HepG2 (cell line): ENCODE measurements around the gene ZSCAN31. TPM values are rescaled to one million over a fixed set of nuclear protein-coding genes. Genes with fewer than 3 reads are reported as not detected.

ENCODE experiments used
- BRCA1 ChIP-seq: sonication (generic); formaldehyde crosslinking; IDR thresholded peaks from 2 replicates; pipeline ENCODE4 v1.4.0; 2020; ENCODE audit warnings: missing genetic modification reagents
- EED ChIP-seq: sonication (generic); formaldehyde crosslinking; IDR thresholded peaks from 2 replicates; pipeline ENCODE4 v1.5.0; 2020; ENCODE audit warnings: mild to moderate bottlenecking, missing genetic modification reagents
- FOXC1 ChIP-seq: sonication (generic); formaldehyde crosslinking; IDR thresholded peaks from 2 replicates; pipeline ENCODE4 v1.8.0; 2022; ENCODE audit warnings: mild to moderate bottlenecking, missing genetic modification reagents, borderline replicate concordance
- MEIS1 ChIP-seq: sonication (generic); formaldehyde crosslinking; IDR thresholded peaks from 2 replicates; pipeline ENCODE4 v1.9.0; 2021; ENCODE audit warnings: mild to moderate bottlenecking, missing genetic modification reagents, moderate library complexity, borderline replicate concordance
- NFATC3 ChIP-seq: sonication (generic); formaldehyde crosslinking; IDR thresholded peaks from 2 replicates; pipeline ENCODE4 v1.5.1; 2020; ENCODE audit warnings: mild to moderate bottlenecking, missing genetic modification reagents
- NFKB2 ChIP-seq: sonication (generic); formaldehyde crosslinking; IDR thresholded peaks from 2 replicates; pipeline ENCODE4 v1.4.0; 2020; ENCODE audit warnings: missing genetic modification reagents, borderline replicate concordance
- RFX3 ChIP-seq: IDR thresholded peaks from 2 replicates; pipeline ENCODE4 v1.6.1; 2016; ENCODE audit warnings: missing biosample characterization, missing genetic modification reagents
- TBX3 ChIP-seq: fragments of 450-650 bp; IDR thresholded peaks from 2 replicates; pipeline ENCODE4 v1.6.1; 2017; ENCODE audit warnings: antibody characterized with exemption, mild to moderate bottlenecking, inconsistent platforms, borderline replicate concordance
- TCF7L2 ChIP-seq: IDR thresholded peaks from 2 replicates; pipeline ENCODE4 v1.6.1; 2011; ENCODE audit warnings: mild to moderate bottlenecking, low read depth, low read length, moderate library complexity
- XBP1 ChIP-seq: sonication (generic); formaldehyde crosslinking; IDR thresholded peaks from 2 replicates; pipeline ENCODE4 v1.5.0; 2020; ENCODE audit warnings: missing genetic modification reagents
- ZBTB21 ChIP-seq: sonication (generic); formaldehyde crosslinking; IDR thresholded peaks from 2 replicates; pipeline ENCODE4 v1.4.0; 2020; ENCODE audit warnings: missing genetic modification reagents
- ZKSCAN5 ChIP-seq: sonication (generic); formaldehyde crosslinking; IDR thresholded peaks from 2 replicates; pipeline ENCODE4 v1.5.1; 2020; ENCODE audit warnings: mild to moderate bottlenecking, missing genetic modification reagents
- ZNF10 ChIP-seq: sonication (generic); formaldehyde crosslinking; IDR thresholded peaks from 2 replicates; pipeline ENCODE4 v1.4.0; 2020; ENCODE audit warnings: mild to moderate bottlenecking, low read depth, missing genetic modification reagents, borderline replicate concordance
- ZNF138 ChIP-seq: sonication (generic); formaldehyde crosslinking; IDR thresholded peaks from 2 replicates; pipeline ENCODE4 v1.5.0; 2020; ENCODE audit warnings: mild to moderate bottlenecking, low read depth, missing genetic modification reagents
- ZNF160 ChIP-seq: sonication (generic); formaldehyde crosslinking; IDR thresholded peaks from 2 replicates; pipeline ENCODE4 v1.8.0; 2022; ENCODE audit warnings: mild to moderate bottlenecking, inconsistent platforms, missing genetic modification reagents
- ZNF17 ChIP-seq: sonication (generic); formaldehyde crosslinking; IDR thresholded peaks from 2 replicates; pipeline ENCODE4 v1.5.0; 2020; ENCODE audit warnings: mild to moderate bottlenecking, missing genetic modification reagents
- ZNF232 ChIP-seq: sonication (generic); formaldehyde crosslinking; IDR thresholded peaks from 2 replicates; pipeline ENCODE4 v1.4.0; 2020; ENCODE audit warnings: missing genetic modification reagents, borderline replicate concordance
- ZNF354B ChIP-seq: sonication (generic); formaldehyde crosslinking; IDR thresholded peaks from 2 replicates; pipeline ENCODE4 v1.8.0; 2022; ENCODE audit warnings: mild to moderate bottlenecking, missing genetic modification reagents
- ZNF432 ChIP-seq: sonication (generic); formaldehyde crosslinking; IDR thresholded peaks from 2 replicates; pipeline ENCODE4 v1.5.0; 2020; ENCODE audit warnings: missing genetic modification reagents, mild to moderate bottlenecking, borderline replicate concordance
- ZNF607 ChIP-seq: sonication (generic); formaldehyde crosslinking; IDR thresholded peaks from 2 replicates; pipeline ENCODE4 v1.5.1; 2020; ENCODE audit warnings: missing genetic modification reagents, mild to moderate bottlenecking, borderline replicate concordance
- ZNF619 ChIP-seq: sonication (generic); formaldehyde crosslinking; IDR thresholded peaks from 2 replicates; pipeline ENCODE4 v1.4.0; 2020; ENCODE audit warnings: mild to moderate bottlenecking, missing genetic modification reagents
- polyA plus RNA-seq, 8 experiments: library from polyadenylated mRNA; depleted of rRNA in 3 of 8; stranded (reverse) in 7 of 8; unstranded in 1 of 8; fragments of >200 nt; fragmentation: Illumina TruSeq in 4 of 8; extraction: Trizol in 4 of 8; gene quantifications; 2 replicates each; pipeline versions ENCODE4 v1.2.1 to v1.2.3, GENCODE V29; 2011 to 2016; ENCODE audit warnings: low read depth in 4 of 8, missing spikeins in 1 of 8, mixed read lengths in 1 of 8; ENCODE audit not compliant: insufficient read depth in 1 of 8
- total RNA-seq, 5 experiments: library from RNA; depleted of rRNA; stranded (reverse); fragments of >200 nt; fragmentation: Illumina TruSeq; extraction: Trizol; gene quantifications; 2 replicates each; pipeline ENCODE4 v1.2.3, GENCODE V29; 2016; ENCODE audit warnings: low read depth in 1 of 5
- TF ChIP-seq, protein P1 (sequence below): sonication (generic); formaldehyde crosslinking; IDR thresholded peaks from 2 replicates; pipeline ENCODE4 v1.8.0; 2022; ENCODE audit warnings: missing genetic modification reagents, mild to moderate bottlenecking, inconsistent platforms, borderline replicate concordance
- TF ChIP-seq, protein P2 (sequence below): IDR thresholded peaks from 2 replicates; pipeline ENCODE4 v1.6.1; 2012; ENCODE audit warnings: inconsistent platforms
- TF ChIP-seq, protein P3 (sequence below): sonication (generic); formaldehyde crosslinking; IDR thresholded peaks from 2 replicates; pipeline ENCODE4 v1.5.0; 2020; ENCODE audit warnings: missing genetic modification reagents
- TF ChIP-seq, protein P4 (sequence below): sonication (generic); formaldehyde crosslinking; IDR thresholded peaks from 2 replicates; pipeline ENCODE4 v1.5.1; 2020; ENCODE audit warnings: missing genetic modification reagents, mild to moderate bottlenecking, borderline replicate concordance
- TF ChIP-seq, protein P5 (sequence below): sonication (generic); formaldehyde crosslinking; IDR thresholded peaks from 2 replicates; pipeline ENCODE4 v1.8.1; 2023; ENCODE audit warnings: mild to moderate bottlenecking, missing genetic modification reagents

Gene ZSCAN31
- total and polyA plus RNA-seq, 2 of the 13 experiments (the other 11 are each of a cell fraction or from before 2014, with no cell fraction given): 5.3 to 6.2 TPM

DNA sequence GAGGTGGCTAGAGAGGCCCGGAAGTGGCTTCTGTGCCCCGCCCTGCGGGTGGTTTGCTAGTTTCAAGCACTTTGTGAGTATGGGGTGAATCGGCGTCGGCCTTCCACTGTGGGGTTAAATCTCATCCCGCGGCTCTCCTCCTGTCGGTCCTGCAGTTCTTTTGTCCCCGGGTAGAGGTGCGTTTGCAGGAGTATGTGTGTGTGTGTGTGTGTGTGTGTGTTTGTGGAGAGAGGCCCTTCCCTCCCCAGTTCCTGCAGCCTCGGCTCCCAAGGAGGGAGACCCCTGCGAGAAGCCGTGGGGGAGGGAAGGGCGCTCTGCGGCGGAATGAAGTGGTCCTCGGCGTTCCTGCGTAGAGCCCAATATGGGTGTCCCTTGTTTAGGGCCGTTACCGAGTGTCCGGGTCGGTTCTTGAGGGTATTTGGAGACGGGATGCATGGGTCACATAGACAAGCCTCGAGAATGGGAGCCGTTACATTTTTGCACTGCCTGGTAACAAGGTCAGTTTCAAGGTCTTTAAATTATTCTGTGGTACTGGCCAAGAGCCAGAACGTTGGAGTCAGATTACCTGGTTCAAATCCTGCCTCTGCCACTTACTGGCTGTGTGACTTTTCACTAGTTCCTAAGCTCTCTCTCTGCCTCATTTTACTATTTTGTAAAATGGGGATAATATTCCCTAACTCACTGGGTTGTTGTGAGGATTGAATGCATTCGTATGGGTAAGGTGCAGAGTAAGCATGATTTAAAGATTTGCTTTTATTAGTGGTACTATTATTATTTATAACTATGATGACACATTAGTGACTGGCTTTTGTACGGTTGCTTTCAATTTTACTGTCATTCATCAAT is 14.2 kb upstream of the ZSCAN31 start, which contains the start of gene ZKSCAN3 (continued):
- TF ChIP-seq NFKB2 (peak; percentile 83; the same call in 1 of the 2 replicates), ZNF17 (CRISPR knock-in tag) (no peak), TCF7L2 (no peak), ZKSCAN5 (no peak; the same call in 1 of the 2 replicates), ZNF619 (CRISPR knock-in tag) (peak; percentile 91; the same call in 1 of the 2 replicates), BRCA1 (CRISPR knock-in tag) (no peak), ZNF232 (CRISPR knock-in tag) (no peak), ZNF160 (CRISPR knock-in tag) (no peak; the same call in 1 of the 2 replicates), XBP1 (CRISPR knock-in tag) (no peak), ZNF607 (CRISPR knock-in tag) (peak; percentile 94), FOXC1 (peak; percentile 86; the same call in 1 of the 2 replicates), RFX3 (CRISPR knock-in tag) (no peak), MEIS1 (CRISPR knock-in tag) (peak; percentile 81), ZNF10 (CRISPR knock-in tag) (no peak), TBX3 (0 out of 2 replicates have a peak, but pooled peaks have one; percentile 23), ZBTB21 (CRISPR knock-in tag) (no peak), ZNF354B (CRISPR knock-in tag) (no peak), EED (peak; percentile 64), ZNF432 (CRISPR knock-in tag) (no peak), ZNF138 (no peak), NFATC3 (CRISPR knock-in tag) (no peak)
- TF ChIP-seq, protein P1, sequence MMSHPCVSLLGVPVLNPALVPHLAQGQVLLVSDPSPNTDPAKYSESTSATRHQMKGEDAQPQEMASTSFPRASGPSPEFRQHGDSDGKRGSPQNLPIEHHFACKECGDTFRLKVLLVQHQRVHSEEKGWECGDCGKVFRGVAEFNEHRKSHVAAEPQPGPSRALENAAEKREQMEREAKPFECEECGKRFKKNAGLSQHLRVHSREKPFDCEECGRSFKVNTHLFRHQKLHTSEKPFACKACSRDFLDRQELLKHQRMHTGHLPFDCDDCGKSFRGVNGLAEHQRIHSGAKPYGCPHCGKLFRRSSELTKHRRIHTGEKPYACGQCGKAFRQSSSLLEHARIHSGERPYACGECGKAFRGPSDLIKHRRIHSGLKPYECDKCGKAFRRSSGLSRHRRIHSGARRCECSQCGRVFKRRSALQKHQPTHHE (CRISPR knock-in tag): no peak
- TF ChIP-seq, protein P2, sequence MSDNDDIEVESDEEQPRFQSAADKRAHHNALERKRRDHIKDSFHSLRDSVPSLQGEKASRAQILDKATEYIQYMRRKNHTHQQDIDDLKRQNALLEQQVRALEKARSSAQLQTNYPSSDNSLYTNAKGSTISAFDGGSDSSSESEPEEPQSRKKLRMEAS: peak; percentile 68
- TF ChIP-seq, protein P3, sequence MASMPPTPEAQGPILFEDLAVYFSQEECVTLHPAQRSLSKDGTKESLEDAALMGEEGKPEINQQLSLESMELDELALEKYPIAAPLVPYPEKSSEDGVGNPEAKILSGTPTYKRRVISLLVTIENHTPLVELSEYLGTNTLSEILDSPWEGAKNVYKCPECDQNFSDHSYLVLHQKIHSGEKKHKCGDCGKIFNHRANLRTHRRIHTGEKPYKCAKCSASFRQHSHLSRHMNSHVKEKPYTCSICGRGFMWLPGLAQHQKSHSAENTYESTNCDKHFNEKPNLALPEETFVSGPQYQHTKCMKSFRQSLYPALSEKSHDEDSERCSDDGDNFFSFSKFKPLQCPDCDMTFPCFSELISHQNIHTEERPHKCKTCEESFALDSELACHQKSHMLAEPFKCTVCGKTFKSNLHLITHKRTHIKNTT: no peak
- TF ChIP-seq, protein P4, sequence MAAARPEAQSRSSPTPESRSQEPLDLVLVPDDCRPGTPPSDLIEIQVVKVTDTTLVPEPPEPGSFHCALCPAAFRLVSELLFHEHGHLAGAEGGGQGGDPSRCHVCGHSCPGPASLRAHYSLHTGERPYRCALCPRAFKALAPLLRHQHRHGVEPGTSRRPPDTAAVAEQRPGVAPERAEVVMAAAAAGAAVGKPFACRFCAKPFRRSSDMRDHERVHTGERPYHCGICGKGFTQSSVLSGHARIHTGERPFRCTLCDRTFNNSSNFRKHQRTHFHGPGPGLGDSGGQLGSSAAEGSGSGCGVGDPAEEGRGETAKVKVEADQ (CRISPR knock-in tag): no peak
- TF ChIP-seq, protein P5, sequence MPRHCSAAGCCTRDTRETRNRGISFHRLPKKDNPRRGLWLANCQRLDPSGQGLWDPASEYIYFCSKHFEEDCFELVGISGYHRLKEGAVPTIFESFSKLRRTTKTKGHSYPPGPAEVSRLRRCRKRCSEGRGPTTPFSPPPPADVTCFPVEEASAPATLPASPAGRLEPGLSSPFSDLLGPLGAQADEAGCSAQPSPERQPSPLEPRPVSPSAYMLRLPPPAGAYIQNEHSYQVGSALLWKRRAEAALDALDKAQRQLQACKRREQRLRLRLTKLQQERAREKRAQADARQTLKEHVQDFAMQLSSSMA (CRISPR knock-in tag): peak; percentile 91; the same call in 1 of the 2 replicates
